Panc1 (cell line): ENCODE data around the gene UGT1A10. TPM values are rescaled to one million over a fixed set of nuclear protein-coding genes. Genes with fewer than 3 reads are reported as not detected.

Experiments used
- ATAC-seq: fragments of 200-7000 bp; cut with Tn5 transposase; 2 replicates; pipeline ENCODE4 v1.9.1; 2020; ENCODE audit warnings: mild to moderate bottlenecking, moderate library complexity
- BruUV-seq: library from RNA; stranded (reverse); fragments of 400-500 nt; replicated peaks from 2 replicates; lab custom pipeline; 2021; lab: Mats Ljungman, UMichigan
- CTCF ChIA-PET: fragments of 300-600 bp; sonication (Branson Sonifier 250); formaldehyde crosslinking; loops from one replicate; lab custom pipeline; 2022; ENCODE audit warnings: antibody characterized with exemption; lab: Charles Lee
- POLR2A ChIA-PET: fragments of 300-600 bp; sonication (Branson Sonifier 250); formaldehyde crosslinking; loops from one replicate; lab custom pipeline; 2022; ENCODE audit warnings: antibody characterized with exemption; lab: Charles Lee
- DNase-seq: peaks from one replicate; pipeline ENCODE4 v3.0.0-alpha.2; 2010; ENCODE audit warnings: low read depth, low spot score
- H3K27ac ChIP-seq: 2 replicates; pipeline ENCODE4 v1.5.1; 2011; ENCODE audit warnings: mild to moderate bottlenecking, low read length, inconsistent platforms
- H3K27me3 ChIP-seq: fragments of 200-500 bp; sonication (Bioruptor generic); 2 replicates; pipeline ENCODE4 v1.6.0; 2014; ENCODE audit warnings: low read length, inconsistent platforms; ENCODE audit not compliant: control insufficient read depth, insufficient read depth
- H3K36me3 ChIP-seq: fragments of 200-500 bp; sonication (Bioruptor generic); 2 replicates; pipeline ENCODE4 v1.5.1; 2014; ENCODE audit warnings: inconsistent platforms, mild to moderate bottlenecking, low read length, moderate library complexity; ENCODE audit not compliant: control insufficient read depth, insufficient read depth
- H3K4me1 ChIP-seq: 2 replicates; pipeline ENCODE4 v1.5.1; 2011; ENCODE audit warnings: inconsistent platforms, mild to moderate bottlenecking, low read length, moderate library complexity; ENCODE audit not compliant: control insufficient read depth, insufficient read depth
- H3K4me3 ChIP-seq, 2 experiments: 2 replicates each; pipeline ENCODE4 v1.5.1; 2011 to 2012; ENCODE audit warnings: low read depth in 2 of 2, low read length in 2 of 2, mild to moderate bottlenecking in 2 of 2, inconsistent platforms in 1 of 2, moderate library complexity in 1 of 2
- H3K9me3 ChIP-seq: fragments of 200-500 bp; sonication (Bioruptor generic); 2 replicates; pipeline ENCODE4 v1.5.1; 2014; ENCODE audit warnings: low read depth, mild to moderate bottlenecking, inconsistent platforms, low read length, moderate library complexity; ENCODE audit not compliant: control insufficient read depth, insufficient read depth
- POLR2AphosphoS5 ChIP-seq: IDR thresholded peaks from 2 replicates; pipeline ENCODE4 v1.6.1; 2012; ENCODE audit warnings: mild to moderate bottlenecking, low read depth, low read length, moderate library complexity
- SIN3A ChIP-seq: IDR thresholded peaks from 2 replicates; pipeline ENCODE4 v1.6.1; 2012; ENCODE audit warnings: low read depth, mild to moderate bottlenecking, low read length, moderate library complexity, borderline replicate concordance; ENCODE audit not compliant: insufficient read depth
- TCF7L2 ChIP-seq: IDR thresholded peaks from 2 replicates; pipeline ENCODE4 v1.6.1; 2011; ENCODE audit warnings: mild to moderate bottlenecking, low read depth, low read length, inconsistent platforms
- in situ Hi-C: cut with HindIII; loops from 2 replicates; pipeline ENCODE4 v1.10.0; 2016; ENCODE audit warnings: low sequenced_read_pairs, low pct_unique_long_range_greater_than_20kb
- intact Hi-C: fragments of 100-400 bp; cut with micrococcal nuclease; formaldehyde crosslinking; loops from one replicate; pipeline ENCODE4 v1.10.0; 2022; ENCODE audit not compliant: unreplicated experiment
- total RNA-seq: library from RNA; stranded (reverse); gene quantifications from one replicate; pipeline ENCODE4 v1.2.1, GENCODE V29; 2021; ENCODE audit not compliant: unreplicated experiment
- TF ChIP-seq, protein P1 (sequence below), 2 experiments: IDR thresholded peaks; 2 replicates each; pipeline ENCODE4 v1.6.1; 2011 to 2012; ENCODE audit warnings: low read depth in 2 of 2, control low read depth in 1 of 2, low read length in 1 of 2, mild to moderate bottlenecking in 1 of 2, moderate library complexity in 1 of 2; ENCODE audit not compliant: insufficient read depth in 1 of 2
- TF ChIP-seq, protein P2 (sequence below): fragments of 450-650 bp; IDR thresholded peaks from 2 replicates; pipeline ENCODE4 v1.5.1; 2017; ENCODE audit warnings: mild to moderate bottlenecking

The UGT1A10 gene
- total RNA-seq, 1 experiment from 2014 or later, result not detected

DNA sequence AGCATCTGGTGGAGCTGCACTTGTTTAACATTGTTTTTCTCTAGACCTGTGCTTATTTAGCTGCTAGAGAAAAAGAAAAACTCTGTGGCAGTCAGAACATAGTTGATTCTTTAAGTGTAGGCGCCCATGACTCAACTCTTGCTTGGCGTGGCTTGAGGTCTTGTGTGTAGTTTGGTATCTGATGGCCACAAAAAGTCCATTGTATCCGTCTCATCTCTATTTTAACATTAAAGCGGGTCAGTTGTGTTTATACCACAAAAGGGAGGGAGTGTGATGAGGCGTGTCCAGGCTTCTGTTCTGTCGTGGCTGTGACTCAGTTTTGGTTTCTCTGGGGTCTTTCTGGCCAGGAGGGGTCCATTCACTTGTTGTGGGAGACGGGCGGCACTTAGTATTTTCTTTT lies 43.0 kb upstream of the UGT1A10 start:
- ChIA-PET POLR2A (no interaction called here), CTCF (no interaction called here)
- Histone ChIP-seq H3K27ac (no peak overlapping the region), H3K4me1 (no peaks in the 10 kb centered on the region), H3K27me3 (no peaks in the 10 kb centered on the region), H3K36me3 (no peaks in the 10 kb centered on the region), H3K4me3 (no peak overlapping the region), H3K9me3 (no peaks in the 10 kb centered on the region)
- in situ Hi-C loops, result no loop called here
- ATAC-seq (no peak), DNase-seq (no peak)
- BruUV-seq, result no TSS peak
- TF ChIP-seq TCF7L2 (no peak), POLR2AphosphoS5 (no peak), SIN3A (no peak)
- TF ChIP-seq, protein P1, sequence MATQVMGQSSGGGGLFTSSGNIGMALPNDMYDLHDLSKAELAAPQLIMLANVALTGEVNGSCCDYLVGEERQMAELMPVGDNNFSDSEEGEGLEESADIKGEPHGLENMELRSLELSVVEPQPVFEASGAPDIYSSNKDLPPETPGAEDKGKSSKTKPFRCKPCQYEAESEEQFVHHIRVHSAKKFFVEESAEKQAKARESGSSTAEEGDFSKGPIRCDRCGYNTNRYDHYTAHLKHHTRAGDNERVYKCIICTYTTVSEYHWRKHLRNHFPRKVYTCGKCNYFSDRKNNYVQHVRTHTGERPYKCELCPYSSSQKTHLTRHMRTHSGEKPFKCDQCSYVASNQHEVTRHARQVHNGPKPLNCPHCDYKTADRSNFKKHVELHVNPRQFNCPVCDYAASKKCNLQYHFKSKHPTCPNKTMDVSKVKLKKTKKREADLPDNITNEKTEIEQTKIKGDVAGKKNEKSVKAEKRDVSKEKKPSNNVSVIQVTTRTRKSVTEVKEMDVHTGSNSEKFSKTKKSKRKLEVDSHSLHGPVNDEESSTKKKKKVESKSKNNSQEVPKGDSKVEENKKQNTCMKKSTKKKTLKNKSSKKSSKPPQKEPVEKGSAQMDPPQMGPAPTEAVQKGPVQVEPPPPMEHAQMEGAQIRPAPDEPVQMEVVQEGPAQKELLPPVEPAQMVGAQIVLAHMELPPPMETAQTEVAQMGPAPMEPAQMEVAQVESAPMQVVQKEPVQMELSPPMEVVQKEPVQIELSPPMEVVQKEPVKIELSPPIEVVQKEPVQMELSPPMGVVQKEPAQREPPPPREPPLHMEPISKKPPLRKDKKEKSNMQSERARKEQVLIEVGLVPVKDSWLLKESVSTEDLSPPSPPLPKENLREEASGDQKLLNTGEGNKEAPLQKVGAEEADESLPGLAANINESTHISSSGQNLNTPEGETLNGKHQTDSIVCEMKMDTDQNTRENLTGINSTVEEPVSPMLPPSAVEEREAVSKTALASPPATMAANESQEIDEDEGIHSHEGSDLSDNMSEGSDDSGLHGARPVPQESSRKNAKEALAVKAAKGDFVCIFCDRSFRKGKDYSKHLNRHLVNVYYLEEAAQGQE (IDR thresholded peaks at IDR 0.05; ENCODE audit: insufficient read depth in 1 of 2, low read depth in 2 of 2, low read length in 1 of 2), result no peak
- TF ChIP-seq, protein P2, sequence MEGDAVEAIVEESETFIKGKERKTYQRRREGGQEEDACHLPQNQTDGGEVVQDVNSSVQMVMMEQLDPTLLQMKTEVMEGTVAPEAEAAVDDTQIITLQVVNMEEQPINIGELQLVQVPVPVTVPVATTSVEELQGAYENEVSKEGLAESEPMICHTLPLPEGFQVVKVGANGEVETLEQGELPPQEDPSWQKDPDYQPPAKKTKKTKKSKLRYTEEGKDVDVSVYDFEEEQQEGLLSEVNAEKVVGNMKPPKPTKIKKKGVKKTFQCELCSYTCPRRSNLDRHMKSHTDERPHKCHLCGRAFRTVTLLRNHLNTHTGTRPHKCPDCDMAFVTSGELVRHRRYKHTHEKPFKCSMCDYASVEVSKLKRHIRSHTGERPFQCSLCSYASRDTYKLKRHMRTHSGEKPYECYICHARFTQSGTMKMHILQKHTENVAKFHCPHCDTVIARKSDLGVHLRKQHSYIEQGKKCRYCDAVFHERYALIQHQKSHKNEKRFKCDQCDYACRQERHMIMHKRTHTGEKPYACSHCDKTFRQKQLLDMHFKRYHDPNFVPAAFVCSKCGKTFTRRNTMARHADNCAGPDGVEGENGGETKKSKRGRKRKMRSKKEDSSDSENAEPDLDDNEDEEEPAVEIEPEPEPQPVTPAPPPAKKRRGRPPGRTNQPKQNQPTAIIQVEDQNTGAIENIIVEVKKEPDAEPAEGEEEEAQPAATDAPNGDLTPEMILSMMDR, result no peak
- intact Hi-C loops, result no loop called here

DNA sequence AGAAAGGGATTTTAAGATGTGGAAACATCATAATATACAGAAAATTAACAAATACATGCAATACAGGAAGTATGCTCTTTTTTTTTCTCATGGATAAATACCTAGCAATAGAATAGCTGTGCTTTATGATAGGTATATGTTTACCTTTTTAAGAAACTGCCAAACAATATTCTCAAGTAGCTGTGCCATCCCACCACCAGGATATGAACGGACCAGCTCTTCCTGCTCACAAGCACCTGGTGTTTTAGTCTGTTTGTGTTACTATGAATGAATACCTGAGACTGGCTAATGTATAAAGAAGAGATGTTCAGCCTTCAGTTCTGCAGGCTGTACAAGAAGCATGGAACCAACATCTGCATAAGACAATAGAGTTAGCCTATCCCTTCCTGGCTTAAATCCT lies 38.7 kb upstream of the UGT1A10 start:
- in situ Hi-C loops, result no loop called here
- POLR2A ChIA-PET, result no interaction called here
- CTCF ChIA-PET, result no interaction called here

More for the DNA sequence above, 38.7 kb upstream of the UGT1A10 start:
- TF ChIP-seq, protein P1 (IDR thresholded peaks at IDR 0.05; ENCODE audit: insufficient read depth in 1 of 2, low read depth in 2 of 2, low read length in 1 of 2), result no peak
- TF ChIP-seq, protein P2, result no peak
- no peak overlapping the region for H3K27ac ChIP-seq
- DNase-seq (no peak), ATAC-seq (no peak)
- no TSS peak for BruUV-seq
- peaks cover 4% of the 10 kb centered on the region for H3K27me3 ChIP-seq
- no peaks in the 10 kb centered on the region for H3K36me3 ChIP-seq
- H3K4me1 ChIP-seq, result no peaks in the 10 kb centered on the region
- intact Hi-C loops, result no loop called here
- H3K4me3 ChIP-seq, result no peak overlapping the region
- H3K9me3 ChIP-seq, result no peaks in the 10 kb centered on the region
